ENCODE results near the gene NOL7.

DNA sequence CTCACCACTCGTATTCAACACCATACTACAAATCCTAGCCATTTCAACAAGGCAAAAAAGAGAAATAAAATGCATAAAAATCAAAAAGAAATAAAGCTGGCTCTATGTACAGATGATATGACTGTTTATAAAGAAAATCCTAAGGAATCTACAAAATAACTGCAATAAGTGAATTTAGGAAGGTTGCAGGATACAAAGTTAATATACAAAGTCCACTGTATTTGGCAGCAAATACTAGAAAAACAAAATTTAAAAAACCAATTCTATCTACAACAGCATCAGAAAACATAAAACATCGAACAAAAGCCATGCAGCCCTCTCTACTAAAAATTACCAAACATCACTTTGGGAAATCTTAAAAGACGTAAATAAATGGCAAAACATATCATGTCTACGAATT, 48.9 kb downstream of the NOL7 start:
- TF ChIP-seq, protein P1, sequence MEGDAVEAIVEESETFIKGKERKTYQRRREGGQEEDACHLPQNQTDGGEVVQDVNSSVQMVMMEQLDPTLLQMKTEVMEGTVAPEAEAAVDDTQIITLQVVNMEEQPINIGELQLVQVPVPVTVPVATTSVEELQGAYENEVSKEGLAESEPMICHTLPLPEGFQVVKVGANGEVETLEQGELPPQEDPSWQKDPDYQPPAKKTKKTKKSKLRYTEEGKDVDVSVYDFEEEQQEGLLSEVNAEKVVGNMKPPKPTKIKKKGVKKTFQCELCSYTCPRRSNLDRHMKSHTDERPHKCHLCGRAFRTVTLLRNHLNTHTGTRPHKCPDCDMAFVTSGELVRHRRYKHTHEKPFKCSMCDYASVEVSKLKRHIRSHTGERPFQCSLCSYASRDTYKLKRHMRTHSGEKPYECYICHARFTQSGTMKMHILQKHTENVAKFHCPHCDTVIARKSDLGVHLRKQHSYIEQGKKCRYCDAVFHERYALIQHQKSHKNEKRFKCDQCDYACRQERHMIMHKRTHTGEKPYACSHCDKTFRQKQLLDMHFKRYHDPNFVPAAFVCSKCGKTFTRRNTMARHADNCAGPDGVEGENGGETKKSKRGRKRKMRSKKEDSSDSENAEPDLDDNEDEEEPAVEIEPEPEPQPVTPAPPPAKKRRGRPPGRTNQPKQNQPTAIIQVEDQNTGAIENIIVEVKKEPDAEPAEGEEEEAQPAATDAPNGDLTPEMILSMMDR (IDR thresholded peaks at IDR 0.05): no peak
- no peak for TF ChIP-seq POLR2A (IDR thresholded peaks at IDR 0.05)
